T-helper 1 cell treated with Interleukin-12 subunit alpha and Interleukin-12 subunit beta and Interleukin-4 antibody, amounts not matched to agents 30 μg/mL and 1 μg/mL, for 36 hours (primary cell): ENCODE measurements around the gene PC.

Source experiments
- H3K27ac Mint-ChIP-seq: one replicate; pipeline ENCODE4 v1.8.0; 2021; ENCODE audit warnings: mild to moderate bottlenecking, mixed read lengths
- H3K27me3 Mint-ChIP-seq: one replicate; pipeline ENCODE4 v1.8.0; 2021; ENCODE audit warnings: low read depth, mixed read lengths
- H3K36me3 Mint-ChIP-seq: one replicate; pipeline ENCODE4 v1.8.0; 2021; ENCODE audit warnings: low read depth, mixed read lengths
- H3K4me1 Mint-ChIP-seq: one replicate; pipeline ENCODE4 v1.8.0; 2021; ENCODE audit warnings: low read depth, mixed read lengths
- H3K4me3 Mint-ChIP-seq: one replicate; pipeline ENCODE4 v1.8.0; 2021; ENCODE audit warnings: mild to moderate bottlenecking, moderate library complexity, mixed read lengths
- H3K9me3 Mint-ChIP-seq: one replicate; pipeline ENCODE4 v1.8.0; 2021; ENCODE audit warnings: mixed read lengths

PC gene

GRCh38 chr11:66987924-66988637 lies 29.9 kb upstream of the PC start:
- no peak overlapping the region for H3K27ac Mint-ChIP-seq
- no peak overlapping the region for H3K4me3 Mint-ChIP-seq
- peaks cover 4% of the 10 kb centered on the region for H3K27me3 Mint-ChIP-seq
- H3K4me1 Mint-ChIP-seq: no peaks in the 10 kb centered on the region
- H3K9me3 Mint-ChIP-seq: no peaks in the 10 kb centered on the region
- H3K36me3 Mint-ChIP-seq: no peaks in the 10 kb centered on the region

- H3K36me3 Mint-ChIP-seq: peaks cover 3% of the 10 kb centered on the region
- H3K4me3 Mint-ChIP-seq: no peak overlapping the region
- H3K4me1 Mint-ChIP-seq: no peaks in the 10 kb centered on the region
- H3K9me3 Mint-ChIP-seq: no peaks in the 10 kb centered on the region
- peaks cover 8% of the 10 kb centered on the region for H3K27me3 Mint-ChIP-seq
- H3K27ac Mint-ChIP-seq: no peak overlapping the region
Observed at GRCh38 chr11:66987158-66987620, 29.0 kb upstream of the PC start.

- Mint-ChIP-seq H3K4me3 (no peak overlapping the region), H3K27ac (no peak overlapping the region), H3K36me3 (peaks cover 3% of the 10 kb centered on the region), H3K27me3 (peaks cover 3% of the 10 kb centered on the region), H3K9me3 (no peaks in the 10 kb centered on the region), H3K4me1 (no peaks in the 10 kb centered on the region)
Observed at GRCh38 chr11:66986178-66986545, 28.0 kb upstream of the PC start.

- H3K27me3 Mint-ChIP-seq: peaks cover 3% of the 10 kb centered on the region
- no peaks in the 10 kb centered on the region for H3K9me3 Mint-ChIP-seq
- H3K27ac Mint-ChIP-seq: no peak overlapping the region
- H3K4me3 Mint-ChIP-seq: no peak overlapping the region
- H3K36me3 Mint-ChIP-seq: peaks cover 3% of the 10 kb centered on the region
- no peaks in the 10 kb centered on the region for H3K4me1 Mint-ChIP-seq
Observed at GRCh38 chr11:66985508-66986177, 27.5 kb upstream of the PC start.

GRCh38 chr11:66983275-66983924 lies 25.2 kb upstream of the PC start:
- no peaks in the 10 kb centered on the region for H3K4me1 Mint-ChIP-seq
- peaks cover 3% of the 10 kb centered on the region for H3K36me3 Mint-ChIP-seq
- H3K27me3 Mint-ChIP-seq: peaks cover 3% of the 10 kb centered on the region
- no peak overlapping the region for H3K4me3 Mint-ChIP-seq
- no peaks in the 10 kb centered on the region for H3K9me3 Mint-ChIP-seq
- H3K27ac Mint-ChIP-seq: no peak overlapping the region

- no peak overlapping the region for H3K27ac Mint-ChIP-seq
- no peaks in the 10 kb centered on the region for H3K9me3 Mint-ChIP-seq
- no peak overlapping the region for H3K4me3 Mint-ChIP-seq
- peaks cover 3% of the 10 kb centered on the region for H3K27me3 Mint-ChIP-seq
- peaks cover 3% of the 10 kb centered on the region for H3K36me3 Mint-ChIP-seq
- no peaks in the 10 kb centered on the region for H3K4me1 Mint-ChIP-seq
Observed at GRCh38 chr11:66981976-66982578, 23.9 kb upstream of the PC start.

GRCh38 chr11:66979336-66979980 lies 21.3 kb upstream of the PC start:
- no peak overlapping the region for H3K4me3 Mint-ChIP-seq
- peaks cover 3% of the 10 kb centered on the region for H3K27me3 Mint-ChIP-seq
- no peak overlapping the region for H3K27ac Mint-ChIP-seq
- peaks cover 3% of the 10 kb centered on the region for H3K36me3 Mint-ChIP-seq
- H3K4me1 Mint-ChIP-seq: no peaks in the 10 kb centered on the region
- H3K9me3 Mint-ChIP-seq: no peaks in the 10 kb centered on the region

- peaks cover 3% of the 10 kb centered on the region for H3K36me3 Mint-ChIP-seq
- no peak overlapping the region for H3K4me3 Mint-ChIP-seq
- peaks cover 3% of the 10 kb centered on the region for H3K27me3 Mint-ChIP-seq
- no peak overlapping the region for H3K27ac Mint-ChIP-seq
- H3K4me1 Mint-ChIP-seq: no peaks in the 10 kb centered on the region
- no peaks in the 10 kb centered on the region for H3K9me3 Mint-ChIP-seq
Observed at GRCh38 chr11:66978717-66979116, 20.5 kb upstream of the PC start.

- H3K4me1 Mint-ChIP-seq: no peaks in the 10 kb centered on the region
- peaks cover 3% of the 10 kb centered on the region for H3K27me3 Mint-ChIP-seq
- no peaks in the 10 kb centered on the region for H3K9me3 Mint-ChIP-seq
- H3K27ac Mint-ChIP-seq: no peak overlapping the region
- no peak overlapping the region for H3K4me3 Mint-ChIP-seq
- H3K36me3 Mint-ChIP-seq: peaks cover 3% of the 10 kb centered on the region
Observed at GRCh38 chr11:66978229-66978628, 20.0 kb upstream of the PC start.

GRCh38 chr11:66976925-66977324 lies 18.7 kb upstream of the PC start:
- no peaks in the 10 kb centered on the region for H3K27me3 Mint-ChIP-seq
- H3K4me3 Mint-ChIP-seq: no peak overlapping the region
- no peak overlapping the region for H3K27ac Mint-ChIP-seq
- H3K36me3 Mint-ChIP-seq: no peaks in the 10 kb centered on the region
- H3K9me3 Mint-ChIP-seq: no peaks in the 10 kb centered on the region
- no peaks in the 10 kb centered on the region for H3K4me1 Mint-ChIP-seq

GRCh38 chr11:66976028-66976467 lies 17.9 kb upstream of the PC start:
- H3K27me3 Mint-ChIP-seq: no peaks in the 10 kb centered on the region
- no peaks in the 10 kb centered on the region for H3K9me3 Mint-ChIP-seq
- no peak overlapping the region for H3K4me3 Mint-ChIP-seq
- H3K27ac Mint-ChIP-seq: no peak overlapping the region
- H3K4me1 Mint-ChIP-seq: peaks cover under 1% of the 10 kb centered on the region
- no peaks in the 10 kb centered on the region for H3K36me3 Mint-ChIP-seq

GRCh38 chr11:66975405-66976027 lies 17.3 kb upstream of the PC start:
- no peak overlapping the region for H3K27ac Mint-ChIP-seq
- H3K4me3 Mint-ChIP-seq: no peak overlapping the region
- H3K36me3 Mint-ChIP-seq: no peaks in the 10 kb centered on the region
- no peaks in the 10 kb centered on the region for H3K9me3 Mint-ChIP-seq
- peaks cover 5% of the 10 kb centered on the region for H3K4me1 Mint-ChIP-seq
- H3K27me3 Mint-ChIP-seq: no peaks in the 10 kb centered on the region

GRCh38 chr11:66974724-66975404 lies 16.7 kb upstream of the PC start, which contains the start of gene C11orf86:
Gene C11orf86, plus strand, starts transcription at chr11:66975304. Its CDS starts 59 bp downstream, at chr11:66975363.
- Mint-ChIP-seq H3K36me3 (no peaks in the 10 kb centered on the region), H3K27me3 (no peaks in the 10 kb centered on the region), H3K4me1 (peaks cover 5% of the 10 kb centered on the region), H3K4me3 (no peak within 1 kb of the TSS), H3K9me3 (no peaks in the 10 kb centered on the region), H3K27ac (no peak within 1 kb of the TSS)
